GM15510 (cell line): ENCODE measurements around the gene LRRFIP2.

Source experiments
- POLR2A ChIP-seq: IDR thresholded peaks from 3 replicates; pipeline ENCODE4 v1.6.1; 2011; ENCODE audit warnings: borderline replicate concordance; ENCODE audit not compliant: insufficient read length; ENCODE audit errors: extremely low read depth

The LRRFIP2 gene

DNA sequence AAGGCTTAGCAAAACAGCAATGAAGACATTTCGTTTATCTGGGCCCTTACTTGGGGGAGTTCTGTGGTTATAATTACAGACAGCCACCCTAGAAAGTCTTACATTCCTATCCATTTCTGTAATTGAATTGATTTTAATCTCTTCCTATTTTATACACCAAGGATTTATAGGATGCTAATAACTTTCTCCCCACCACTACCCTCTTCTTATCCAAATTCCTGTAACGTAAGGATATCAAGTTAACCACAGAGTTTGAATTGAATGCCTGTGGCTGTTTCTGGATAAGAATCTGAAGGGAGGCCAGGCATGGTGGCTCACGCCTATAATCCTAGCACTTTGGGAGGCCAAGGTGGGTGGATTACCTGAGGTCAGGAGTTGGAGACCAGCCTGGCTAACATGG is 102.5 kb downstream of the LRRFIP2 start:
- TF ChIP-seq POLR2A, result no peak

DNA sequence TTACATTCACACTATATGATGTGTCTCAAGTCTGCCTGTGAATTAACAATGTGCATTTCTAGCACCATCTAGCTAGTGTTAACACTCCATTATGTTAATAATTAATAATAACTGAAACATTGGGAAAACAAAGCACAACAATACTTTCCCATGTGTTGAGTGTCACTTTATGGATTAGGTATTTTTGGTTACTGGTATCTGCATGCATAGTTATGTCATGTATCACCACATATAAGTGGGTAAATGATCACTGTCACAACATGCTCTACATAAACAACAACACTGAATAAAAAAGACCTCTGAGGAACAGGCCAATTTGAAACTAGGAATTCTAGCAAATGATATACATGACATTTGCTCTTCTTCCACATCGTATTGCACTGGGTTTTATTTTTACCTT is 106.4 kb downstream of the LRRFIP2 start:
- TF ChIP-seq POLR2A, result no peak

DNA sequence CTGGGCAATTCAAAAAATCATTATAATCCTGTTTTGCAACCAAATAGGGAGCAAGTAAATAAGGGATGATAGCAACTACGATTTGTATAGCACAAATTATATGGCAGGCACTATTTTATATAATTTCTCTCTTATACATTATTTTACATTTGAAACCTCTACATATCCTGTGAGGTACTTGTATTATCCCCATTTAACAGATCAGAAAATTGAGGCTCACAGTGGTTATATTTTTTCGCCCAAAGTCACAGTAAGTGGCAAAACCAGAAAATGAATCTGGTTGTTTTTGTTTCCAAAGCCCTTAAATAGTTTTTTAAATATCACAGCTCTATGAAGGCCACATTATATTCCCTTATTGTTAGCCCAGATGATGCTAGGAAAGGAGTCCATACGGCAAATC is 106.8 kb downstream of the LRRFIP2 start:
- TF ChIP-seq POLR2A, result no peak

DNA sequence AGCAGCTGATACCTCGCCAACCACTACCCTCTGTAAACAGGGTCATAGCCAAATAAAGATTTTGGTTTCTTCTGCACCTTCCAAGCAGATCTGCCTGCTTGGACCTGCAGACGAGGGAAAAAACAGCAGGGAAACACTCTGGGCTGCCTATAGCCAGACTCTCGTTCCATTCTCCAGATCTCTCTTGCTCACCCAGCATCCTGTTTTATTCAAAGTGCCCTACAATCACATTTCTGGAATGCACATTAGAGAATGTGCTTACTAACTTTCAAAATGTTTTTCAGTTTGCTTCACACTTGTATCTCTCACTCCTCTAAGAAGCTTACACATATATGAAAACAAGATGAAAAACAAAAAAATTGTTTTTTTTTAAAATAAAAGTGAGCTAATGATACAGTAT is 109.6 kb downstream of the LRRFIP2 start:
- no peak for TF ChIP-seq POLR2A

DNA sequence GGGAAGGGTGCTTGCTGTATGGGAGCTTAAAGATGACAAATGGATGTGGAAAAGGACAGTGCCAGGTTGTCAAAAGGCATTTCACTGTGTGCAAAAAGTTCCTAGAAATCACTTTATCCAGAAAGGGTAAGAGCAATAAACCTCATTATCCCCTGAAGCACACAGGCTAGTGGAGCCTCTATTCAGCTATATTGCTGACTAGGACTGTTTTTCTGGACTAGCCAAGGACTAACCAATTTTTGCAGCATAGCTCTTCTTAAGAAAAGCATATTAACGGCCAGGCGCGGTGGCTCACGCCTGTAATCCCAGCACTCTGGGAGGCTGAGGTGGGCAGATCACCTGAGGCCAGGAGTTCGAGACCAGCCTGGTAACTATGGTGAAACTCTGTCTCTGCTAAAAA is 116.3 kb downstream of the LRRFIP2 start:
- no peak for TF ChIP-seq POLR2A

DNA sequence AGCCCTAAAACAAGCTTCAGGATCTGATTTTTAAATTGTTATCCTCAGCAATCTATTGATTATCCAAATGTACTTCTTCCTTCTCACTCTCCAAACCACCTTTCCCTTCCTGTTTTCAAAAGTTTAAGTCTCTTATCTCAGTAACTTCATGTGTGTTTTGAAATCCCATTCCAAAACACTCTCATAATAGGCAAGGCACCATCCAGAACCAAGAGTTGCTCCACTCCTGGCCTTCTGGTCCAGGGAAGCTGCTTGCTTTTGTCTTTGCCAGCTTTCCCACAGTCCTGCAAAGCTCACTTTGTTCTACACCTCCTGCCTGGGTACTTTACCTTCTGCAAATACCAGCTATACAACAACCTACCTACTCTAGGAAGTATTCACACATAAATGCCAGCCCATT is 117.6 kb downstream of the LRRFIP2 start:
- TF ChIP-seq POLR2A, result no peak

DNA sequence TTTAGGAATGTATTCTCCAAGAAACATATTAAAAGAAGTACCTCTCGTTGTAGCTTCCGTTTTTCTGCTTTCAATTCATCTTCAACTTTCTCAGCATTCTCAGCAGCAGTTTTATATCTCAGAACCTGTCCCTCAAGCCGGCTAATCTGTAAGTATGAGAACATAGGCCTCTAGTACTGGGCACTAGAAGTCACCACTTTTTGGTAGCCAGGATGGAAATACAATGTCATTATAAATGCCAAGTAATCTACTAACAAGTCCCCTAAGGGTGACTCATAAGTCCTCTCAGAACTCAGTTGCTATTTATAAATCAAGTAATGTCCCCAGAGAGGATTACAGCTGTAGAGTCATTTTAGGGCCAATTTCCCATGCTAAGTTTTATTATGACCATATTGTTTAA is 120.0 kb downstream of the LRRFIP2 start:
- TF ChIP-seq POLR2A, result no peak

DNA sequence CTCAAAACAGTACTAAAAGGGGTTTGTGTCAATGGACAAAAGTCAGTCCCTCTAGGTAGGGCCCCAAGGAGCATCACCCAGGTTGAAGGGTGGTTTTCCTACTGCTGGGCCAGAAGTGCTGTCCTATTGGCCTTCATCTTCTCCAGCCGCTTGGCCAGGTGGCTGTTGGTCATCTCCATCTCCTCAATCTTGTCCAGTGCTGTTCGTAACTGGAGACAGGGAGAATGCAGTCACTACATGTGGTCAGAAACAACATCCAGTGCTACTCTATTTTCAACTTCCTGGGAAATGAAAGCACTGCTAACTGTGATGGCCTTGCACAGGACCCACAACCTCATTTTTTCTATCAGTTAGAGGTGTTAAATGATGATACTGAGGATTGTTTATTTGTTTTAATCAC is 120.6 kb downstream of the LRRFIP2 start:
- TF ChIP-seq POLR2A, result no peak

DNA sequence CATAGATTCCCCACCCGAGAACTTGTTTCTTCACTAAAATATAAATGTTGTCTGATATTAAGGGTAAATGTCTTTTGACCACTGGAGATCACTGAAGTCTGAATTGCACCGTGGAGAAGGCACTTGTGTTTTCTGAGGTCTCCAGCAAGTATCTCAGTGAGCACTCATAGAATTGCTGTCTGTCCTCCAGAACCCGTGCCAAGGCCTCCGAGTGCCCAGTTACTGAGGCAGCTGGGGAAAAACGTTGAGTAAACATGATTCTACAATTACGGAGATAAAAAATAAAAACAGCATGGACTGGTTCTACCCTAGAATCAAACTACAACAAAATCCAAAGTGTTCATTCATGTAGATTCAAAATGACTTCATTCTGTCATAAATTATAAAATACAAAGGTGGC is 121.0 kb downstream of the LRRFIP2 start:
- TF ChIP-seq POLR2A, result no peak

DNA sequence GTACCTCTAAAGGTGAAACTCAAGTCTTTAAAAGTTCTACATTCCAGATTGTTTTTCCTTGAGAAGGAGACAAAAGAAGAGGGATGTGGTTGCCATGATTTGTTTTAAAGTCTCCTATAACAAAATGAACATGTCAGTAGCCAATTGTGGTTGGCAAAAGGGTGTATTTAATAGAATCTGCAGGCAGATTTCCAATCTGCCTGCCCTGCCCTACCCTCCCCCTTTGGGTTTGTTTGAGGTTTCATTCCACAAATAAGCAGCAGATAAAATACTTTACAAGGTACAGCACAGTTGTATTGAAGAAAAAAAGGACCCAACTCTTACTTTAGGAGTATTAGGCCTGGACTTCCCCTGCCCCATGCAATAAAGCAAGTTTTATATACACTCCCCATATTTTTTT is 121.5 kb downstream of the LRRFIP2 start:
- no peak for TF ChIP-seq POLR2A

DNA sequence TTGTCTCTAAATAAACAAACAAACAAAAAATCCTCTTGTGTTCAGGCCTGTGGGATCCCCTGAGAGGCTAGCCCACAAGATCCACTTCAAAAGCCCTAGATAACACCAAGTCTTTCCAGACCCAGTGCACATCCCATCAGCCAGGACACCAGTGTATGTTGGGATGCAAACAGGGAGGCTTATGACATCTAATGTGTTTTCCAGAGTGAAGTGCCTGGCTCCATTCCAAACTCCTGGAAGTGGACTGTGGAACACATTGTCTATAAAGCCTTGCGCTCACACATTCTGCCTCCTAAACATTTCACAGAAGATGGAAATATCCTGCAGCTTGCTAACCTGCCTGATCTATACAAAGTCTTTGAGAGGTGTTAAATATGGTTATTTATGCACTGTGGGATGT is 124.1 kb downstream of the LRRFIP2 start:
- no peak for TF ChIP-seq POLR2A

DNA sequence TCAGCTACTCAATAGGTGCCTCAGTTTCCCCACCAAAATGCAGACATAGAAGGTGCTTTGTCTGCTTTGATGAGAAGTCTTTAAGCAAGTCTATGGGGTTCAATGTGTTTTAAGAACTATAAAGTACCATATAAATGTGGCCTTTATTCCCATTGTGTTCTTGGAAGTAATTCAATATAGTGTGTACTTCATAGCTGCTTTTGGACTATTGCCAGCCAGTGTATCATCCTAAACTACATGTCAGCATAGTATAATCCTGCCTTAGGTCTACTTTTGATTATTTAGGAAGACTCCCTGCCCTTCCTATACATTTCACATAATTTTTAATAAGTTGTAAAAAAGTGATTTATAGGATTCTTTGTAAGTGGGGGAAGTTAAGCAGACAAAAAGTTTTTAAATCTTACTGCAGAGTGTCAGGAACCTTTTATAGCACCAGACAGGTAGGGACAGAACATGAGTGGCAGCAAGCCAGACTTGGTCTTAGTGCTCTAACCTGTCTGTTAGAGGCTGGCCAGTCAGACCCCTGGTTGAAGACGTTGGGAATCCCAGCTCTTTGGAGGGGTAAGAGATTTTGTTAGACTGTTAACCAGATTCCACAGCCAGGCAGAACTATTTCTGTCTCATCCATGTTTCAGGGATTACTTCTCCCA is 132.7 kb downstream of the LRRFIP2 start:
- no peak for TF ChIP-seq POLR2A

DNA sequence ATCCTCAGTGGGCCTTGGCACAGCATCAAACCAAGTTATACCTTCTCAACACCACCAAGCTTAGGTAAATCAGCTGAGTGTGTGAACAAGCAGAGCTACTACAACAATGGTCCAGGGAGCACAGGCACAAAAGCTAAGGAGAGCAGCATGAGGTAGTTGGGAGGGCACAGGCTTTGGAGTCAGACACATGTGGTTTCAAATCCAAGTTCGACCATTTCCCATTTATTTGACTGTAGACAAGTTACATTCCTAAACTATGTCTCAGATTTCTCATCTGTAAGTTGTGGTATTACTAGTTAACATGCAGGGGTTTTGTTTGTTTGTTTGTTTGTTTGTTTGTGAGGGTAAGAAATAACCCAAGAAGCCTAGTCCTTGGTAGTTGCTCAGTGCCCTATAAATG is 134.2 kb downstream of the LRRFIP2 start:
- TF ChIP-seq POLR2A, result no peak

DNA sequence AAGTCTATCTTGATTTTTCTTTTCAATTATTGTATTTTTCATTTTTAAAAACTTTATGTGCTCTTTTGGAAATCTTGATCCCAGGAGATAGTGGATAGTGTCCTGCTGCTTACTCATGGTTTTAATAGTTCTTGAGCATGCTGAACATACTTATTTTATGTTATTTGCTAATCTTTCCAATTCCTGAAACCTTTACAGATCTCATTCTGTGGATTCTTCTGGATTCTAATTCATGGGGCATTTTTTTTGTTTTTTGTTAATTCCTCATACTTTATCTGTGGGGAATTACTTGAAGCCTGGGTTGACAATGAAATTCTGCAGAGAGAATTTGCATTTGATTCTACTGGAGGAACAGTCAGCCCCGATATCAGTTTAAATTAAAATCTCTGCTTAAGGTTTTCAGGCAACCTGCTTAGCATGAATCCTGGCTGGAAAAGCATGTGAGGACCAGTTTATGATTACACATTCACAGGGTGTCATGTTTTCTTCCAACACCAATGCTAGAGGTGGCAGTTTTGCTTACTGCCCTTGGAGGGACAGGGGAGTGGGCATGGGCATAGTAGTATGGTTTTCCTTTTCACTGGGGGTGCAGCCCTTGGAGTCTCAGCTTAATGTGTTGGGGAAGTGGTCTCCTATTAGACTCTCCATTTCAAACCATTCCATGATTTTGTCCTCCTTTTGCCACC is 135.1 kb downstream of the LRRFIP2 start:
- TF ChIP-seq POLR2A, result no peak

DNA sequence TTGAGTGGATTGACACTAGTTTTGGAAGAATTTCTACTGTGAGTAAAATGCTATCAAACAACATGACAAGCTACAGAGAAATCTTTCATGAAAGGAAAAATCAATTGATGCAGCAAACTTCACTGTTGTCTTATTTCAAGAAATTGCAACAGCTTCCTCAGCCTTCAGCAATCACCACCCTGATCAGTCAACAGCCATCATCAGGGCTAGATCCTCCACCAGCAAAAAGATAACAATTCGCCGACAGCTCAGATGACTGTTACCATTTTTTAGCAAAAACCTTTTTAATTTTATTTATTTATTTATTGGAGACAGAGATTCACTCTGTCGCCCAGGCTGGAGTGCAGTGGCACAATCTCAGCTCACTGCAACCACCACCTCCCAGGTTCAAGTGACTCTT is 137.0 kb downstream of the LRRFIP2 start:
- no peak for TF ChIP-seq POLR2A

DNA sequence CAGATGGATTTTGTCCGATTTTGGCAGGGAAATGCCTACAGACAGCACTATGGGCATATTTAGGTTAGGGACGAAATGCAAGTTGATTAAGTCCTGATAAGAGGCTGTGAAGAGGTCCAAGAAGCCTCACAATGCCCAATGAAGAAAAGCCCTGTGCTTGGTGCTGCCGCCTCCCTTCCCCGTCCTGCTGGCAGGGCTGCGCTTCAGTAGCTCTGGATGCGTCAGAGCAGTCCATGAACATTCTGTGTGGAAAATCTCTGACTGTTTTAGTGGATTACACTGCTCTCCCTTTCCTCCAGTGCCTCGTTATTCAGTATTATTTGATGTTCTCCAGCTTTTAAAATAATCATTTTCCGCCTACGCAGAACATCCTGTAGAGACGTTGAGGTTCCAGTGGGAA is 141.4 kb downstream of the LRRFIP2 start:
- no peak for TF ChIP-seq POLR2A
